Measurements from ENCODE around the gene AGFG1. TPM values are rescaled to one million over a fixed set of nuclear protein-coding genes. Genes with fewer than 3 reads are reported as not detected.

Gene AGFG1
- total RNA-seq, 1 donor from 2014 or later, result 25.5 TPM

GRCh38 chr2:227551836-227552235, 79.9 kb downstream of the AGFG1 start:
- no peak for DNase-seq (ENCODE audit: low spot score in 2 of 2)
- Histone ChIP-seq H3K4me3 (no peak overlapping the region), H3K4me1 (no peaks in the 10 kb centered on the region), H3K27me3 (no peaks in the 10 kb centered on the region), H3K36me3 (peaks cover 15 to 48% of the 10 kb centered on the region in 2 donors), H3K9me3 (no peaks in the 10 kb centered on the region), H3K27ac (no peak overlapping the region)
- TF ChIP-seq, protein P1, sequence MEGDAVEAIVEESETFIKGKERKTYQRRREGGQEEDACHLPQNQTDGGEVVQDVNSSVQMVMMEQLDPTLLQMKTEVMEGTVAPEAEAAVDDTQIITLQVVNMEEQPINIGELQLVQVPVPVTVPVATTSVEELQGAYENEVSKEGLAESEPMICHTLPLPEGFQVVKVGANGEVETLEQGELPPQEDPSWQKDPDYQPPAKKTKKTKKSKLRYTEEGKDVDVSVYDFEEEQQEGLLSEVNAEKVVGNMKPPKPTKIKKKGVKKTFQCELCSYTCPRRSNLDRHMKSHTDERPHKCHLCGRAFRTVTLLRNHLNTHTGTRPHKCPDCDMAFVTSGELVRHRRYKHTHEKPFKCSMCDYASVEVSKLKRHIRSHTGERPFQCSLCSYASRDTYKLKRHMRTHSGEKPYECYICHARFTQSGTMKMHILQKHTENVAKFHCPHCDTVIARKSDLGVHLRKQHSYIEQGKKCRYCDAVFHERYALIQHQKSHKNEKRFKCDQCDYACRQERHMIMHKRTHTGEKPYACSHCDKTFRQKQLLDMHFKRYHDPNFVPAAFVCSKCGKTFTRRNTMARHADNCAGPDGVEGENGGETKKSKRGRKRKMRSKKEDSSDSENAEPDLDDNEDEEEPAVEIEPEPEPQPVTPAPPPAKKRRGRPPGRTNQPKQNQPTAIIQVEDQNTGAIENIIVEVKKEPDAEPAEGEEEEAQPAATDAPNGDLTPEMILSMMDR (IDR thresholded peaks at IDR 0.05), result no peak
- intact Hi-C loops (cut with DNase I), result no loop called here

- intact Hi-C loops (cut with DNase I), result no loop called here
- H3K27me3 ChIP-seq, result no peaks in the 10 kb centered on the region
- H3K4me1 ChIP-seq, result no peaks in the 10 kb centered on the region
- H3K4me3 ChIP-seq, result no peak overlapping the region
- no peaks in the 10 kb centered on the region for H3K36me3 ChIP-seq
- DNase-seq (ENCODE audit: low spot score in 2 of 2), result no peak
- TF ChIP-seq, protein P1 (IDR thresholded peaks at IDR 0.05), result no peak
- no peaks in the 10 kb centered on the region for H3K9me3 ChIP-seq
- H3K27ac ChIP-seq, result no peak overlapping the region
Measured at GRCh38 chr2:227562581-227562980, 90.6 kb downstream of the AGFG1 start.

DNA sequence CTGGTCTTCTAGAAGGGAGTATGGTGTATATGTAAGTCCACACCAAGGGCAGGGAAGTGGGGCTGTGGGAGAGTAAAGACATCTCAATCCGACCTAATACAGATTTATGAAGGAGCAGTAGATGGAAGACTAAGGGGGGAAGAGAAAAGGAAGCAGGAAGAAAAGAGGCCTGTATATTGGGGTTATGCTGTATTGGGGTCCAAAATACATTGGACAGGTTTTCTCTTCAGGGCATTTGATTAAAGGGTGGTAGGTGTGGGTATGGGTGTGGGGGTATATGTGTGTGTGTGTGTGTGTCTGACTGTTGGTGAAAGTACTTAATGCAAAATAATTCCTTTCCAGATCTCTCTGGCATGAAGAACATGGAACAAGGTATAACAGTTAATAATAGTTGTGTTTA, 93.1 kb downstream of the AGFG1 start:
- Histone ChIP-seq H3K4me1 (no peaks in the 10 kb centered on the region), H3K27ac (no peak overlapping the region), H3K36me3 (no peaks in the 10 kb centered on the region), H3K27me3 (no peaks in the 10 kb centered on the region), H3K9me3 (no peaks in the 10 kb centered on the region), H3K4me3 (no peak overlapping the region)
- TF ChIP-seq, protein P1 (IDR thresholded peaks at IDR 0.05), result no peak
- no peak for DNase-seq (ENCODE audit: low spot score in 2 of 2)
- intact Hi-C loops (cut with DNase I), result no loop called here

- Histone ChIP-seq H3K4me1 (no peaks in the 10 kb centered on the region), H3K9me3 (no peaks in the 10 kb centered on the region), H3K27me3 (no peaks in the 10 kb centered on the region), H3K36me3 (no peaks in the 10 kb centered on the region), H3K4me3 (no peak overlapping the region), H3K27ac (no peak overlapping the region)
- TF ChIP-seq, protein P1 (IDR thresholded peaks at IDR 0.05), result no peak
- DNase-seq (ENCODE audit: low spot score in 2 of 2), result no peak
- intact Hi-C loops (cut with DNase I), result no loop called here
Measured at GRCh38 chr2:227566012-227566411, 94.1 kb downstream of the AGFG1 start.

DNA sequence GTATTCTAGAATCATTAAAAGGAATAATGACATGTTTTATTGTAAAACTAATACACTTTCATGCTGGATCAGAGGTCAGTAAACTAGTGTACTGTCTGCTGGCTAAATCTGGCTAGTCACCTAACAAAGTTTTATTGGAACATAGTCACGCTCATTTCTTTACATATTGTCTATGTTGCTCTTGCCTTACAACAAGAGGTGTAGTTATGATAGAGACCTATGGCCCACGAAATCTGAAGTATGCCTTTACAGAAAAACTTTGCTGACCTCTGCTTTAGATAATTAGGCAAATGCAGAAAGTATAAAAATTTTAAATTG, 96.9 kb downstream of the AGFG1 start:
- DNase-seq (ENCODE audit: low spot score in 2 of 2), result no peak
- intact Hi-C loops (cut with DNase I), result no loop called here
- H3K36me3 ChIP-seq, result no peaks in the 10 kb centered on the region
- no peak overlapping the region for H3K4me3 ChIP-seq
- H3K27me3 ChIP-seq, result no peaks in the 10 kb centered on the region
- TF ChIP-seq, protein P1 (IDR thresholded peaks at IDR 0.05), result no peak
- no peaks in the 10 kb centered on the region for H3K9me3 ChIP-seq
- H3K27ac ChIP-seq, result no peak overlapping the region
- H3K4me1 ChIP-seq, result no peaks in the 10 kb centered on the region

GRCh38 chr2:227570615-227571014, 98.7 kb downstream of the AGFG1 start:
- Histone ChIP-seq H3K36me3 (no peaks in the 10 kb centered on the region), H3K4me3 (no peak overlapping the region), H3K4me1 (no peaks in the 10 kb centered on the region), H3K27ac (no peak overlapping the region), H3K9me3 (no peaks in the 10 kb centered on the region), H3K27me3 (no peaks in the 10 kb centered on the region)
- TF ChIP-seq, protein P1 (IDR thresholded peaks at IDR 0.05), result no peak
- DNase-seq (ENCODE audit: low spot score in 2 of 2), result no peak
- intact Hi-C loops (cut with DNase I), result no loop called here

All from ascending aorta (tissue), 2 donors.